HepG2 (cell line): ENCODE data around the gene PNKD. TPM values are rescaled to one million over a fixed set of nuclear protein-coding genes. Genes with fewer than 3 reads are reported as not detected.

Experiments
- ATAC-seq: fragments of 200-7000 bp; cut with Tn5 transposase; 3 replicates; pipeline ENCODE4 v1.9.1; 2020; ENCODE audit warnings: mild to moderate bottlenecking, moderate library complexity
- BruUV-seq: library from RNA; stranded (reverse); fragments of 400-500 nt; replicated peaks from 2 replicates; lab custom pipeline; 2021; lab: Mats Ljungman, UMichigan
- CTCF ChIA-PET: fragments of 300-600 bp; formaldehyde crosslinking; extraction: SDS; loops from one replicate; lab custom pipeline; 2021; ENCODE audit warnings: low total read pairs, inconsistent platforms, low intra/inter-chr PET ratio; lab: Yijun Ruan, JAX
- POLR2A ChIA-PET: fragments of 350-600 bp; sonication (Branson Sonifier 250); formaldehyde crosslinking; loops from one replicate; lab custom pipeline; 2020; ENCODE audit warnings: antibody characterized with exemption, inconsistent platforms; lab: Yijun Ruan, JAX
- DNase-seq: peaks from one replicate; pipeline ENCODE4 v3.0.0-alpha.2; 2015; ENCODE audit warnings: low spot score
- FAIRE-seq: peaks from 3 replicates; lab custom pipeline; 2011; peaks lifted over from hg19 to GRCh38; lab: Jason Lieb, UNC
- H2AFZ ChIP-seq: one replicate; pipeline ENCODE4 v1.6.1; 2011; ENCODE audit warnings: low read length, inconsistent platforms
- H3K27ac ChIP-seq: fragments of 300-600 bp; 3 replicates; pipeline ENCODE4 v1.8.0; 2011; ENCODE audit warnings: mixed run types, mild to moderate bottlenecking, mixed read lengths, low read length, inconsistent platforms; ENCODE audit not compliant: insufficient read depth; ENCODE audit errors: extremely low read length
- H3K27me3 ChIP-seq, 2 experiments: fragments of 200-600 bp in 1 of 2; 2 replicates in 1 of 2; 3 replicates in 1 of 2; pipeline versions ENCODE4 v1.6.0 to v1.8.0; 2011; ENCODE audit warnings: low read length in 2 of 2, mild to moderate bottlenecking in 2 of 2, moderate library complexity in 2 of 2, inconsistent platforms in 1 of 2; ENCODE audit not compliant: insufficient read depth in 2 of 2, control insufficient read depth in 1 of 2
- H3K36me3 ChIP-seq, 2 experiments: fragments of 200-600 bp in 1 of 2; replicated peaks in 1 of 2; 2 replicates in 1 of 2; 3 replicates in 1 of 2; pipeline versions ENCODE4 v1.5.1 to v1.8.0; 2011; ENCODE audit warnings: low read length in 2 of 2, inconsistent platforms in 1 of 2; ENCODE audit not compliant: insufficient read depth in 2 of 2, control insufficient read depth in 1 of 2
- H3K4me1 ChIP-seq: 2 replicates; pipeline ENCODE4 v1.5.1; 2012; ENCODE audit warnings: low read length, inconsistent platforms; ENCODE audit not compliant: insufficient read depth
- H3K4me2 ChIP-seq: 2 replicates; pipeline ENCODE4 v1.6.0; 2011; ENCODE audit warnings: low read depth, low read length, inconsistent platforms
- H3K4me3 ChIP-seq, 3 experiments: fragments of 200-600 bp in 1 of 3; sonication (generic), shearing (Covaris generic) in 1 of 3; replicated peaks in 1 of 3; 2 replicates each; pipeline ENCODE4 v1.5.1; 2011 to 2016; ENCODE audit warnings: low read length in 3 of 3, inconsistent platforms in 2 of 3, low read depth in 2 of 3, mild to moderate bottlenecking in 2 of 3, control low read depth in 1 of 3, mixed read lengths in 1 of 3; ENCODE audit not compliant: insufficient read depth in 1 of 3
- H3K79me2 ChIP-seq: one replicate; pipeline ENCODE4 v1.6.1; 2011; ENCODE audit warnings: low read length, inconsistent platforms; ENCODE audit not compliant: insufficient read depth
- H3K9ac ChIP-seq: 2 replicates; pipeline ENCODE4 v1.6.0; 2011; ENCODE audit warnings: mild to moderate bottlenecking, low read depth, low read length, inconsistent platforms; ENCODE audit not compliant: insufficient read depth
- H3K9me3 ChIP-seq: 2 replicates; pipeline ENCODE4 v1.5.1; 2012; ENCODE audit warnings: mild to moderate bottlenecking, low read length
- H4K20me1 ChIP-seq: 2 replicates; pipeline ENCODE4 v1.6.0; 2011; ENCODE audit warnings: inconsistent platforms, mild to moderate bottlenecking, low read length, moderate library complexity; ENCODE audit not compliant: insufficient read depth
- GATAD2A ChIP-seq: IDR thresholded peaks from 2 replicates; pipeline ENCODE4 v1.6.1; 2016
- RFXANK ChIP-seq: IDR thresholded peaks from 2 replicates; pipeline ENCODE4 v1.6.1; 2016
- SAFB2 ChIP-seq: sonication (generic); formaldehyde crosslinking; IDR thresholded peaks from 2 replicates; pipeline ENCODE4 v1.5.1; 2020; ENCODE audit warnings: missing genetic modification reagents, low read depth, mild to moderate bottlenecking, borderline replicate concordance
- TBX3 ChIP-seq: fragments of 450-650 bp; IDR thresholded peaks from 2 replicates; pipeline ENCODE4 v1.6.1; 2017; ENCODE audit warnings: antibody characterized with exemption, mild to moderate bottlenecking, inconsistent platforms, borderline replicate concordance
- TCF12 ChIP-seq, 2 experiments: fragments of 450-650 bp in 1 of 2; sonication (generic) in 1 of 2; formaldehyde crosslinking in 1 of 2; IDR thresholded peaks; 2 replicates each; pipeline versions ENCODE4 v1.6.1 to v1.8.0; 2017 to 2022; ENCODE audit warnings: antibody characterized with exemption in 1 of 2, mild to moderate bottlenecking in 1 of 2, missing genetic modification reagents in 1 of 2, moderate library complexity in 1 of 2
- ZNF136 ChIP-seq: sonication (generic); formaldehyde crosslinking; IDR thresholded peaks from 2 replicates; pipeline ENCODE4 v1.8.1; 2022; ENCODE audit warnings: low read depth, mild to moderate bottlenecking, moderate library complexity, missing genetic modification reagents
- ZNF180 ChIP-seq: sonication (generic); formaldehyde crosslinking; IDR thresholded peaks from 2 replicates; pipeline ENCODE4 v1.4.0; 2020; ENCODE audit warnings: low read depth, missing genetic modification reagents, borderline replicate concordance
- ZNF574 ChIP-seq: sonication (generic); formaldehyde crosslinking; IDR thresholded peaks from 2 replicates; pipeline ENCODE4 v1.4.0; 2020; ENCODE audit warnings: missing genetic modification reagents
- ZNF607 ChIP-seq: sonication (generic); formaldehyde crosslinking; IDR thresholded peaks from 2 replicates; pipeline ENCODE4 v1.5.1; 2020; ENCODE audit warnings: missing genetic modification reagents, mild to moderate bottlenecking, borderline replicate concordance
- ZNF674 ChIP-seq: sonication (generic); formaldehyde crosslinking; IDR thresholded peaks from 2 replicates; pipeline ENCODE4 v1.5.0; 2020; ENCODE audit warnings: low read depth, mild to moderate bottlenecking, missing genetic modification reagents
- WGBS: methylation state at CpG from one replicate; pipeline ENCODE4 v1.1.6; 2017; ENCODE audit warnings: low lambda C conversion rate; 5-methylcytosine and 5-hydroxymethylcytosine counted together
- in situ Hi-C: cut with HindIII; loops from 2 replicates; pipeline ENCODE4 v1.10.0; 2017; ENCODE audit warnings: low pct_unique_long_range_greater_than_20kb; ENCODE audit not compliant: extremely low pct_ligation_motif_present
- intact Hi-C: fragments of 100-400 bp; cut with micrococcal nuclease; formaldehyde crosslinking; loops from one replicate; pipeline ENCODE4 v1.10.0; 2022; ENCODE audit not compliant: unreplicated experiment
- polyA plus RNA-seq, 8 experiments: library from polyadenylated mRNA; depleted of rRNA in 3 of 8; stranded (reverse) in 7 of 8; unstranded in 1 of 8; fragments of >200 nt; fragmentation: Illumina TruSeq in 4 of 8; extraction: Trizol in 4 of 8; gene quantifications; 2 replicates each; pipeline versions ENCODE4 v1.2.1 to v1.2.3, GENCODE V29; 2011 to 2016; ENCODE audit warnings: low read depth in 4 of 8, missing spikeins in 1 of 8, mixed read lengths in 1 of 8; ENCODE audit not compliant: insufficient read depth in 1 of 8
- total RNA-seq, 5 experiments: library from RNA; depleted of rRNA; stranded (reverse); fragments of >200 nt; fragmentation: Illumina TruSeq; extraction: Trizol; gene quantifications; 2 replicates each; pipeline ENCODE4 v1.2.3, GENCODE V29; 2016; ENCODE audit warnings: low read depth in 1 of 5
- TF ChIP-seq, protein P1 (sequence below): fragments of 450-650 bp; IDR thresholded peaks from 2 replicates; pipeline ENCODE4 v1.6.1; 2017
- TF ChIP-seq, protein P2 (sequence below): sonication (generic); formaldehyde crosslinking; IDR thresholded peaks from 2 replicates; pipeline ENCODE4 v1.9.0; 2021; ENCODE audit warnings: missing genetic modification reagents, borderline replicate concordance
- TF ChIP-seq, protein P3 (sequence below), 2 experiments: sonication (generic) in 1 of 2; formaldehyde crosslinking in 1 of 2; IDR thresholded peaks; 2 replicates each; pipeline versions ENCODE4 v1.4.0 to v1.6.1; 2018 to 2020; ENCODE audit warnings: missing genetic modification reagents in 2 of 2, borderline replicate concordance in 1 of 2, low read depth in 1 of 2, mild to moderate bottlenecking in 1 of 2, missing biosample characterization in 1 of 2

The PNKD gene
- total and polyA plus RNA-seq, 2 of the 13 experiments (the other 11 are each of a cell fraction or from before 2014, with no cell fraction given), result 55.9 to 80.4 TPM

DNA sequence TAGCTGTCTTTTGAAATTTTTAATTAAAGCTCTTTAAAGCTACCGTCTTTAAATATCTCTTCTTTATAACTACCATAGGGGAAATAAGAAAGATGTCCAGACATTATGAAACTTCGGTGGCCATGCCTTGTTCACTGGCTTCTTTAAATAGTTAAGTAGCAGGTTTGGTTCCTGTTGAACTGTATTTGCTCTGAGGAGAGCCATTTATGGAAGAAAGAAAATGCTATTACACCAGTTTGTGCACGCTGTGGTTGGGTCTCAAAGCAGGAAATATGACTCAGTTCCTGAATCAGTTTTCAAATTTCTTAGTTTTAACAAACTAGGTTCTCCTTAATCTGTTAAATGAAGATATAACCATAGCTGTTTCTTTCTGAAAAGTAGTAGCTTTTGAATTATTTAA is 41.1 kb upstream of the PNKD start:
- ATAC-seq, result no peak

More for the DNA sequence above, 41.1 kb upstream of the PNKD start:
- Histone ChIP-seq H3K27ac (peak overlapping the region; percentile 4), H3K79me2 (peaks cover 10% of the 10 kb centered on the region), H3K9ac (no peak overlapping the region), H4K20me1 (no peaks in the 10 kb centered on the region), H2AFZ (no peak overlapping the region), H3K27me3 (no peaks in the 10 kb centered on the region), H3K4me3 (no peak overlapping the region), H3K36me3 (peaks cover 26 to 88% of the 10 kb centered on the region in 2 experiments), H3K4me1 (peaks cover 44% of the 10 kb centered on the region), H3K4me2 (no peak overlapping the region), H3K9me3 (no peaks in the 10 kb centered on the region)
- 86% methylated on average over 3 of the region's 3 CpGs for WGBS
- ChIA-PET POLR2A (interaction anchor here (1.1 kb wide), 2 partner anchors 11 to 13 kb away, joined by 3 to 4 read pairs; no protein-coding TSS in a partner anchor), CTCF (no interaction called here)
- BruUV-seq, result no TSS peak
- DNase-seq, result no peak
- intact Hi-C loops, result no loop called here
- TF ChIP-seq TBX3 (no peak), ZNF607 (CRISPR knock-in tag) (no peak), RFXANK (no peak), SAFB2 (CRISPR knock-in tag) (no peak), ZNF574 (CRISPR knock-in tag) (no peak), TCF12 (IDR thresholded peaks at IDR 0.05) (no peak), TCF12 (CRISPR knock-in tag; IDR thresholded peaks at IDR 0.05) (no peak), ZNF180 (no peak), ZNF674 (no peak), ZNF136 (CRISPR knock-in tag) (no peak), GATAD2A (no peak)
- TF ChIP-seq, protein P1, sequence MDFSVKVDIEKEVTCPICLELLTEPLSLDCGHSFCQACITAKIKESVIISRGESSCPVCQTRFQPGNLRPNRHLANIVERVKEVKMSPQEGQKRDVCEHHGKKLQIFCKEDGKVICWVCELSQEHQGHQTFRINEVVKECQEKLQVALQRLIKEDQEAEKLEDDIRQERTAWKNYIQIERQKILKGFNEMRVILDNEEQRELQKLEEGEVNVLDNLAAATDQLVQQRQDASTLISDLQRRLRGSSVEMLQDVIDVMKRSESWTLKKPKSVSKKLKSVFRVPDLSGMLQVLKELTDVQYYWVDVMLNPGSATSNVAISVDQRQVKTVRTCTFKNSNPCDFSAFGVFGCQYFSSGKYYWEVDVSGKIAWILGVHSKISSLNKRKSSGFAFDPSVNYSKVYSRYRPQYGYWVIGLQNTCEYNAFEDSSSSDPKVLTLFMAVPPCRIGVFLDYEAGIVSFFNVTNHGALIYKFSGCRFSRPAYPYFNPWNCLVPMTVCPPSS, result no peak
- TF ChIP-seq, protein P2, sequence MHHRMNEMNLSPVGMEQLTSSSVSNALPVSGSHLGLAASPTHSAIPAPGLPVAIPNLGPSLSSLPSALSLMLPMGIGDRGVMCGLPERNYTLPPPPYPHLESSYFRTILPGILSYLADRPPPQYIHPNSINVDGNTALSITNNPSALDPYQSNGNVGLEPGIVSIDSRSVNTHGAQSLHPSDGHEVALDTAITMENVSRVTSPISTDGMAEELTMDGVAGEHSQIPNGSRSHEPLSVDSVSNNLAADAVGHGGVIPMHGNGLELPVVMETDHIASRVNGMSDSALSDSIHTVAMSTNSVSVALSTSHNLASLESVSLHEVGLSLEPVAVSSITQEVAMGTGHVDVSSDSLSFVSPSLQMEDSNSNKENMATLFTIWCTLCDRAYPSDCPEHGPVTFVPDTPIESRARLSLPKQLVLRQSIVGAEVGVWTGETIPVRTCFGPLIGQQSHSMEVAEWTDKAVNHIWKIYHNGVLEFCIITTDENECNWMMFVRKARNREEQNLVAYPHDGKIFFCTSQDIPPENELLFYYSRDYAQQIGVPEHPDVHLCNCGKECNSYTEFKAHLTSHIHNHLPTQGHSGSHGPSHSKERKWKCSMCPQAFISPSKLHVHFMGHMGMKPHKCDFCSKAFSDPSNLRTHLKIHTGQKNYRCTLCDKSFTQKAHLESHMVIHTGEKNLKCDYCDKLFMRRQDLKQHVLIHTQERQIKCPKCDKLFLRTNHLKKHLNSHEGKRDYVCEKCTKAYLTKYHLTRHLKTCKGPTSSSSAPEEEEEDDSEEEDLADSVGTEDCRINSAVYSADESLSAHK (CRISPR knock-in tag), result no peak
- TF ChIP-seq, protein P3, sequence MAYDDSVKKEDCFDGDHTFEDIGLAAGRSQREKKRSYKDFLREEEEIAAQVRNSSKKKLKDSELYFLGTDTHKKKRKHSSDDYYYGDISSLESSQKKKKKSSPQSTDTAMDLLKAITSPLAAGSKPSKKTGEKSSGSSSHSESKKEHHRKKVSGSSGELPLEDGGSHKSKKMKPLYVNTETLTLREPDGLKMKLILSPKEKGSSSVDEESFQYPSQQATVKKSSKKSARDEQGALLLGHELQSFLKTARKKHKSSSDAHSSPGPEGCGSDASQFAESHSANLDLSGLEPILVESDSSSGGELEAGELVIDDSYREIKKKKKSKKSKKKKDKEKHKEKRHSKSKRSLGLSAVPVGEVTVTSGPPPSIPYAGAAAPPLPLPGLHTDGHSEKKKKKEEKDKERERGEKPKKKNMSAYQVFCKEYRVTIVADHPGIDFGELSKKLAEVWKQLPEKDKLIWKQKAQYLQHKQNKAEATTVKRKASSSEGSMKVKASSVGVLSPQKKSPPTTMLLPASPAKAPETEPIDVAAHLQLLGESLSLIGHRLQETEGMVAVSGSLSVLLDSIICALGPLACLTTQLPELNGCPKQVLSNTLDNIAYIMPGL (CRISPR knock-in tag; IDR thresholded peaks at IDR 0.05; ENCODE audit: borderline replicate concordance in 1 of 2, low read depth in 1 of 2), result no peak
- no peak for FAIRE-seq
- in situ Hi-C loops, result no loop called here
